Activated T-cell treated with anti-CD3 and anti-CD28 coated beads for 48 hours (primary cell): Measurements from ENCODE around the gene NCKAP5L.
A peak's percentile ranks its signal among the peaks of the same experiment; 100 is the strongest.
"Not testable (repeated sequence)": the region's sequence is repeated elsewhere in the genome, so short reads cannot be mapped to it uniquely, and the experiment has no call there.

Experiments used
- DNase-seq: peaks from one replicate; pipeline ENCODE4 v3.0.0-alpha.2; 2020; ENCODE audit warnings: low read depth

The NCKAP5L gene, protein sequence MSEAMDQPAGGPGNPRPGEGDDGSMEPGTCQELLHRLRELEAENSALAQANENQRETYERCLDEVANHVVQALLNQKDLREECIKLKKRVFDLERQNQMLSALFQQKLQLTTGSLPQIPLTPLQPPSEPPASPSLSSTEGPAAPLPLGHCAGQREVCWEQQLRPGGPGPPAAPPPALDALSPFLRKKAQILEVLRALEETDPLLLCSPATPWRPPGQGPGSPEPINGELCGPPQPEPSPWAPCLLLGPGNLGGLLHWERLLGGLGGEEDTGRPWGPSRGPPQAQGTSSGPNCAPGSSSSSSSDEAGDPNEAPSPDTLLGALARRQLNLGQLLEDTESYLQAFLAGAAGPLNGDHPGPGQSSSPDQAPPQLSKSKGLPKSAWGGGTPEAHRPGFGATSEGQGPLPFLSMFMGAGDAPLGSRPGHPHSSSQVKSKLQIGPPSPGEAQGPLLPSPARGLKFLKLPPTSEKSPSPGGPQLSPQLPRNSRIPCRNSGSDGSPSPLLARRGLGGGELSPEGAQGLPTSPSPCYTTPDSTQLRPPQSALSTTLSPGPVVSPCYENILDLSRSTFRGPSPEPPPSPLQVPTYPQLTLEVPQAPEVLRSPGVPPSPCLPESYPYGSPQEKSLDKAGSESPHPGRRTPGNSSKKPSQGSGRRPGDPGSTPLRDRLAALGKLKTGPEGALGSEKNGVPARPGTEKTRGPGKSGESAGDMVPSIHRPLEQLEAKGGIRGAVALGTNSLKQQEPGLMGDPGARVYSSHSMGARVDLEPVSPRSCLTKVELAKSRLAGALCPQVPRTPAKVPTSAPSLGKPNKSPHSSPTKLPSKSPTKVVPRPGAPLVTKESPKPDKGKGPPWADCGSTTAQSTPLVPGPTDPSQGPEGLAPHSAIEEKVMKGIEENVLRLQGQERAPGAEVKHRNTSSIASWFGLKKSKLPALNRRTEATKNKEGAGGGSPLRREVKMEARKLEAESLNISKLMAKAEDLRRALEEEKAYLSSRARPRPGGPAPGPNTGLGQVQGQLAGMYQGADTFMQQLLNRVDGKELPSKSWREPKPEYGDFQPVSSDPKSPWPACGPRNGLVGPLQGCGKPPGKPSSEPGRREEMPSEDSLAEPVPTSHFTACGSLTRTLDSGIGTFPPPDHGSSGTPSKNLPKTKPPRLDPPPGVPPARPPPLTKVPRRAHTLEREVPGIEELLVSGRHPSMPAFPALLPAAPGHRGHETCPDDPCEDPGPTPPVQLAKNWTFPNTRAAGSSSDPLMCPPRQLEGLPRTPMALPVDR (N-terminal part only)

DNA sequence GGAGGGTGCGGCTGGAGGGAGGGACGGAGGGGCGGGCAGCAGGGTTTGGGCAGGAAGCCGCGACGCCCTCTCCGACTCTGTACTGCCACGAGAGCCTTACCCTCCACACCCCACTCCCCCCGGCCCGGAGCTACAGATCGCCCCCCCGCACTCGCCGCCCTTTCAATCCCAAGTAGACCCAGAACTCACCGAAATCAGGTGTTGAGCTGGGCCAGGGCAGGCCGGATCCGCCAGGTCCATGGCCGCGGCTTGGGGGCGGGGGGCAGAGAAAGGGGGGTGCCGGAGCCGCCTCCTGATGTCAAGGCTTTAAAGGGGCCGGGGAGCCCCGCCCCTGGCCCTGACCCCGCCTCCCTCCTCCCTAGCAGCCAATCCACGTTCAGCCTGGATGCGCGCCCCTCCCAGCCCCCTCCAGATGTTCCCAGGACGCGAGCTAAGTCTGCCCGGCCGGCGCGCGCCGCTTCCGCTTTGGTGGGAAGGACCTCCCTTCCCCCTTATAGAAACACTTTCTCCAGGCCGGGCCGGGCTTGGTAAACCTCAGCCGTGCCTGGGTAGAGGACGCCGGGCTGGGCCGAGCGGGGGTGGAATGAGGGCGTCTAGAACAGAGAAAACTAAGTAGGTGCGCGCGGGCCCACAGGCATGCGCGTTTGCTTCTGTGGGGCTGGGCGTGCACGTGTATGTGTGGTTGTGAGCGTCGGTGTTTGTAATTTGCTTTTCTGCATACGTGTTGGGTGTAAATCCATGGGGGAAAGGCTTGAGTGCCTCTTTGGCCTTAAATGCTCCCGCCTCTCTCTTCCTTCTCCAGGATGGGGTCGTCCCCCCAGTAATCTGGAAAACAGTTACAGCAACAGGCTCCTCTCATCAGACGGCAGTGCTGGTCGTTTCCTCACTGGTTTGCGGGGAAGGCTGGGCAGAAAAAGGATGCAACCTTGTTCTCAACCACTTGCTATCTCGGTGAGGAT is at the start of gene NCKAP5L:
NCKAP5L (minus strand) TSS at position 281 of the 959 bp plus-strand sequence. CDS start 24,369 bp downstream, outside the sequence.
- DNase-seq, result peak; percentile 91

DNA sequence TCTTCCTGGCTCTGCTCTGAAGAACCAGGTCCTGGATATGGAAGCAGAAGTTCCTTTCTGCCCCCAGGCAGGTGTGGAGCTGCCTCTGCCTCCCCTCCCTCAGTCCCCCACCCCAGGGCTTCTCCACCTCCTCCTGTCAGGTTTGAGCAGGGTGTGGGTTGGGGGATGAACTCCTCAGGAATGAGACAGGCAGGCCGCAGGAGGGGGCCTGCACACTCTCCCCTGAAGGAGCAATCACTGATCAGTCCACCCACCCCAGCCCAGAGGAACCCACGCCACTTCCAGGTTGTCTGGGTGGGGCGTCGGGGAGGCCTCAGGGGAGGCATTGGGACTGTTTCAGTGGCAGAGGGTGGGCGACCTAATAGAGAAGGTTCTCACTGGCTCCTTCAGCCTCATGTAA is 48.9 kb upstream of the NCKAP5L start:
- no peak for DNase-seq

DNA sequence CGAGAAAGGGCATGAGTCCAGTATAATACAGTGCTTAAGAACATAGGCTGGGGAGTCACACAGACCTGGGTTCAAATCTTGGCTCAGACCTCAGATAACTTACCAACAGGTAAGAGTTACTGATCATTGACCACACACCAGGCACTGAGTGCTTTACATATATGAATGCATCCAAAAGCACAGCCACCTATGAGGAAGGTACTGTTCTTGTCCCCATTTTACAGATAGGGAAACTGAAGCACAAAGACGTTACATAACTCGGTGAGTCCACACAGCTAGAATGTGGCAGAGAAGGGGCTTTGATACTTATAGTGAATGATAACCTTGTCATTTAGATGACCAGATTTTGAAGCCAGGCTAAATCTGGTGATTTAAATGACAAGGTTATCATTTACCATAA is 47.9 kb upstream of the NCKAP5L start:
- no peak for DNase-seq

DNA sequence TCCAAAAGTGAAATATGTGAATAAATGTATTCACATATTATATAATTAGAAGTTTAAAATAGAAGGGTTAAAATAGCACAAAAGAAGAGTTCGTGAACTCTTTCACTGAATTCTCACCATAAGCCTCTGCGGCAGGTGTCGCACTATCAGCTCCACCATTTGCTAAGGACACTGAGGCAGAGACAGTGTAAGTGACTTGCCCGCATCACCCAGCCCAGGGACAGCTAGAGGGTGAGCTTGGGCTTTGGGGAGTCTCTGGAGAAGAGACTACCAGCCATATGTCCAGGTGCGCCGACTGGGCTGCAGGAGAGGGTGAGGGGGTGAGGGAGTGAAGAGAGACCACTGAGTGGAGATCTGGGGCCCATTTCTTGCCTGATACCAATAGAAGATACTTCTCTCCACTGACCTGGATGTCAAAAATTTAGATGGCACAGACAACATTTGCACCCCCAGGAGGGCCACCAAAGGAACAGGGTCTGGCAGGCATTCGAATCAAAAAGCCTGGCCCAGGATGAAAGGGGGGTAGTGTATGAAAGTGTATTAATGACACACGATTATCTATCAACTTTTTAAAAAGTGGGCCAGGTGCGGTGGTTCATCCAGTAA is 47.0 kb upstream of the NCKAP5L start:
- no peak for DNase-seq

DNA sequence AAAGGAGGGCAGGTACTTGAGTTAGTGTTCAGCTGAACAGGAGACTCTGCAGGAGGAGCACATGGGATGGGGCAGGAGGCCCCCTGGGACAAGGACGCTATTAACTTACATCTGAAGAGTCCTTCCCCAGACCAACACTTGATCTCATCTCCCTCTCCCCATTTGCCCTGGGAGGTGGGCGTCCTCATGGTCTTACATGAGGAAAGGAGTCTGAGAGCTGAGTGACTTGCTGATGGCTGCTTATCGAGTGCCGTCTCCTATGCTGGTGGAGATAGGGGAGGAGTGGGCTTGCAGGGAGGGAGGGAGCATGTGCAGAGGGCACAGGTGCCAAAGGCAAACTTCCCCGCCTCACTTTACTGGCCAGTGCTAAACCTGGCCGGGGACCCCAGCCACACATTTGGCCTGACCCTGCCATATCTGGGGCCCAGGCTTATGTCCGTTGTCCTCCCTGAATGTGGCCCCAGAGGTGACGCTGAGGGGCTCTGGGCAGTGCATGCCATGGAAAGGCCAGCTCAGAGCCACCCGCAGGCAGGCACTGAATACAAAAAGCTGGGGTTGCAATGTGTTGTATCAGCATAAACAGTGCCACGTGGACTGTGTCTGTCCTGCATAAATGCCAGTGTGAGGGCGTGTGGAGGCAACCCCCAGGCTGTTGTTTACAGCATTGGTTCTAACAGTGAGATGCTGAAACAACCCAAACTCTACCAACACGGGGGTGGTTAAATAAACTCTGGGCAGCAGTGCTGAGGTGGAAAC is 46.1 kb upstream of the NCKAP5L start:
- DNase-seq, result no peak

DNA sequence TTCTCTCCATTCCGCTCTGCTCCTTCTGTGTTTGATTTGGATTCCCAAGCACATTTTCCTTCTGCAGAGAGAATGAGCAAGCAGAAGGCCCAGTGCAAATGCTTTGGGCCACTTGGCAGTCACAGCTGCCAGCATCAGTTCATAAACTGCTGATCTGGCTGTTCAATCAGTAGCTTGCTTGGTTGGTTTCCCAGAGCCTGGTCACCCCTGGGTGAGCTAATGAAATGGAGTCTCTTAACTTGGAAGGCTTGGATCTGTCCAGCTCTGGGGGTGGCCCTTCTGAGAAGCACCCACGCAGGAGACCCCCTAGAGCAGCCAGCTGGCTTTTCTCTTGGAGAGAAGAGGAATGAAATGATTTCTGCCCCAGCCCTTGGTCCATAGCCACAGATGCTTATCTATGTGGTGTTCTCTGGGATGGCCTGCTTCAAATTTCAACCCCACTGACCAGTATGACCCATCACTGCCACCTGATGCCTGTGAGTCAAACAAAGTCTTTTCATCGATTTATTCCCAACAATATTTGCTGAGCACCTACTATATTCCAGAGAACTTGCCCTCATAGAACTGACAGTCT is 45.2 kb upstream of the NCKAP5L start:
- DNase-seq, result no peak

DNA sequence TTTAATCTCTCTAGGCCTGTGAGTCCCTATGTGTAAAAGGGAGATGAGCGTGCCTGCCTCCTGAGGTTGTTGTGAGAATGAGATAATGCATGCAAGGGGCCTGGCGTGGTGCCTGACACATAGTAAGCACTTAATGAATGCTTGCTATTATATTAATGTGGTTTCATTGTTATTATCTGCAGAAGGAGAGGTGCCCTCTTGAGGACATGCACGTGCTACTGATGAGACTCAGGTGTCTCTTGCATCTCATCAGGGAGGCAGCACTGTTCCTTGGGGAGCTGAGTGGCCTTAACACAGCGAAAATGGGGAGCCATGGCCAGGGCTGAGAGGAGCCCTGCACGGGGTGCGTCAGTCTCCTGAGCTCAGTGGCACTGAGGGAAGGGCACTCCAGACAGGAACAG is 44.6 kb upstream of the NCKAP5L start:
- DNase-seq, result no peak

DNA sequence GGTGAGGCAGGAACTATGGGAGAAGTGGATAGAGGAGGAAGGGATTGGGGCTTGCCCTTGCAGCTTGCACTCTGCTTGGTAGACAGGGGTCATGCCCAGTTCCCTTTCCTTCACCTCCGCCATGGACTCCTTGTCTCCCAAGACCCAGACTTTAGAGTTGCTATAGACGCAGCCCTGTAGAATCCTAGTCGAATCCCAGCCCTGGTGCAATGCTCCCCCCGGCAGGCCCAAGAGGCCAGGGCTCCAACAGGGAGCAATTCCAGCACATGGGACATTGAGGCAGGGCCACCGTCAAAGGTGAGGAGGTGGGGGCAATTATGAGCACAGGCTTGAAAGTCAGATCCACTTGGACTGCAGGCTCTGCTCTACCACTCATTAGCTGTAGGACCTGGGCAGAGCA is 44.2 kb upstream of the NCKAP5L start:
- DNase-seq, result no peak

DNA sequence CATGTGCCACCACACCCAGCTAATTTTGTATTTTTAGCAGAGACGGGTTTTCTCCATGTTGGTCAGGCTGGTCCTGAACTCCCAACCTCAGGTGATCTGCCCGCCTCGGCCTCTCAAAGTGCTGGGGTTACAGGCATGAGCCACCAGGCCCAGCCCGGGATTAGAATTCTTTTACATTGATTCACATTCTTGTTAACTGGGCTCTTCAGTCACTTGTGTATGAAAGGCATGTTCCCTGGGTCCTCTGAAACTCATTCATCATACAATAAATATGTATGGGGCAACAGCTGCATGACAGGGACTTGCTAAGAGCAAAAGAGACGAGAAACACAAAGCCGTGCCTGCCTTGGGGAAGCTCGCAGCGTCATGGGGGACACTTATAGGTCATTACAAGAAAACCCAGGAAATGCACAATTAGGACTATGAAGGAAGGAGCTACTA is 43.6 kb upstream of the NCKAP5L start:
- DNase-seq, result not testable (repeated sequence)

DNA sequence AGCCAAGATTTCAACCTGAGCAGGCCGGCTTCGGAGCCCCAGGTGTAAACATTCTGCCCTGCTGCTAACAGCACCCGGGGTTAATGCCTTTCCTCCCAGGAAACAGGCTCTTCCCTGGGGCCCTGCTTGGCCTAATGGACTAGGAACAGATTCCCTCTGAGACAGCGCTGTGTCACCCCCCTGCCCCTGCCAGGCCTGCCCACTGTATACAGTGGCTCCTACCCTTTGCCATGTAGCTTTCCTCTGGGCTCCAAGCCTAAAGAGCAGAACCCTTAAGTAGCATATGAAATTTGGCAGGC is 43.0 kb upstream of the NCKAP5L start:
- no peak for DNase-seq

DNA sequence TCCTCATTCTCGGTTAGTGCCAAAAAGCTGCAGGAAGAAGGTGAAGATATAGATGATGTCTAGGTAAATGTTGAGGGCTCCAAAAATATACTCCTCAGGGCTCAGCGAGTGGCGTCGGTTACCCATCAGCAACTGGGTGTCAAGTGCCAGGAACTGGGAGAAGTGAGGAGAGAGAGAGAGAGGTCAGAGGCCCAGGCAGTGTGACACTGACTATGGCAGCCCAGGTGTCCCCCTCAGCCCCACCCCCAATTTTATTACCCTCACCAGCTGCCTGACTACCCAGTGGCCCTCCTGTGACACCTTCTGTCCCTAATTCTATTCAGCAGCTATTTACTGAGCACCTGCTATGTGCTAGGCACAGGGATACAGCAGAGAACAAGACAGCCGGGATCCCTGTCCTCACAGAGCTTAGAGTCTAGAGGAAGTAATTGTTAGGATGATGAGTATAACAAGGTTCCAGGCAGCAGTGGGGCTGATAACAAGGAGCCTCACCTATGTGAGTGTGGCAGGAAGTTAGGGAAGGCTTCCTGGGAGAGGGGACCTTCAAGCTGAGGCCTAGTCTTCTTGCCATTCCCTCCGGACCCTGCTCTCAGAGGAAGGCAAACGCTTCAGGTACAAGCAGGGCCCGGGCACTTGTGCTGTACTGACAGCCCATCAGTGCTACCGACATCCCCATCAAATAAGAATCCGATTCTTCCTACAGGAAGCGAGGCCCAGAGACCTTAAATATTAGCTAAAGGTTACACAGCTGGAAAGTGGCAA is 42.5 kb upstream of the NCKAP5L start:
- DNase-seq, result no peak

DNA sequence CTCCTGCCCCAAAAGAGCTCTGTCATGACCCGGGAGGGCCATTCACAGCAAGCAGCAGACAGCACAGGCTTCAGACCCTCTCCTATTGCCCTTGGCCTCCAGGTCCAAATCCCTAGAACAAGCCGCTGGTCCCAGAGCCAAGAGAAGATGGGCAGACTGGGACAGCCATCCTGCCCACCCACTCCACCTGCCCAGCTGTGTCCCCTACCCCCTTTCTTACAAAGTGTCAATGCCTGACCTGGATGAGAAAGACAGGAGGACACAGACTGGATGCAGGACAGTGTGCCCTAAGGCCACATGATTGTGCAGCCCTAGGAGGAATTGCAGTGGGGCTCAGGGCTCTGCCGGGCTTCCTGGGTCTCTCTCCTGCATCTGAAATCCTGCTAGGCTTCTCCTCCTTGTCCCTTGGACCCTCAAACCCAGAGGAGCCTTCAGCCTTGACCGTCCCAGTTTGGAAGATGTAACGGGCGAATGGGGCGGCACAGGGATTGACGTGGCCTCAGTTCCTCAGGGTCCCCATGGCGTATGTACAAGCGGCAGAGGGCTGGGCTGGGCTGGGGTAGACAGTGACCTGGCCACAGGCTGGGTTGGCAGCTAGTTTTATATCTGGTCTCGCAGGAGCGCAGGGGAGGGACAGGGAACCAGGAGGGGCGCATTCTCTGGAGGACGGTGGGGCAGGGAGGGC is 41.7 kb upstream of the NCKAP5L start:
- no peak for DNase-seq

DNA sequence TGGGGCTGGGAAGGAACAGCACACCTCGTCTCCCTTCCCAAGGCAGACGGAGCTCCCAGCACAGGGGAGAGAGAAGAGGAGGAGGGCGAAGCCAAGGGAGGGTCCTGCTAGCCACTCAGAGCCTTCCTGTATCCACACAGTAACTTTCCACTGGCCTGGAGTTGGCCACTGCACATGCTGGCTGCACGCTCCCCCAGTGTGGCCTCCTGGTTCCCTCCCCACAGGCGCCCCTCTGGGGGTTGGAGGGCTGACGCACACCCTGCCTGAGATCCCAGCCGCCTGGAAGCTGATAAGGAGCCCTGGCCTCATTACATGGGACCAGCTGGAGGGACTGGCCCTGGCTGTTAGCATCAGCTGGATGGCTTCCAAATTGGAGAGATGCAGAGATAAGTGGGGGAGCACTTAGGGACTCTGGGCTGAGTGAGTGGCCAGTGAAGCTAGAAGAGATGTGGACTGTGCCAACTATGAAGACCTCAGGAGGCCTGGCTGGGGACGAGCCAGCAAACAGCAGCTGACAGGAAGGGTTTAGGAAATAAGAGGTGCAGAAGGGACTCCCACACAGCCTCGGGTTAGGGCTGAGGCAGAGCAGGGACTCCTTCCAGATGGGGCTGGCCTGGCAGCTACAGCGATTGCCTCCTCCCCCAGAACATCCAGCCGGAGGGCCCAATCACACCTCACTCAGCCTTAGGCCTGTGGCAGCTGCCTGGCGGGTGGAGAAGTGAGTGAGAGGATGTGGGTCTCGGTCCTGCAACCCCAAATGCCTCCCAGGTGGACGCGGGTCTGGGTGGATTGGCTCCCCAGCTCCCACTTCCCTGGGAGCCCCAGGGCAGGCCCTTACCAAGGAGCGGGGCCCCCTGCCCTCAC is 41.0 kb upstream of the NCKAP5L start:
- DNase-seq, result no peak

DNA sequence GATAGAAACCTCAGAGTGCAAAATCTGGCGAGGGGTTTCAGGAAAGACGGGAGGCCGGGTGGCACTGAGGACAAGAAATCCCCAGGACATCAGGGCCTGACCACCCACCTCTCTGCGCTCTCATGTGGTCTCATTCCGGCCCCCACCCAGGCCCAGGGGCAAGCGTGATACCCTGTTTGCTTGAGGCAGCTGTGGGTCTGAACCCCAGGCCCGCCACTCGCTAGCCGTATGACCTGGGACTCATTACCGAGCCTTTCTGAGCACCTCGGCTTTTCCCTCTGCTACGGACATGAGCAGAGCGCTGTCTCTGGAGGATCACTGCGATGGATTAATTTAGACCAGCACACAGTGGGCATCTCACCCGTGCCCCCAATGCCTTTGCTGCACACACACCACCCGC is 40.2 kb upstream of the NCKAP5L start:
- DNase-seq, result no peak

DNA sequence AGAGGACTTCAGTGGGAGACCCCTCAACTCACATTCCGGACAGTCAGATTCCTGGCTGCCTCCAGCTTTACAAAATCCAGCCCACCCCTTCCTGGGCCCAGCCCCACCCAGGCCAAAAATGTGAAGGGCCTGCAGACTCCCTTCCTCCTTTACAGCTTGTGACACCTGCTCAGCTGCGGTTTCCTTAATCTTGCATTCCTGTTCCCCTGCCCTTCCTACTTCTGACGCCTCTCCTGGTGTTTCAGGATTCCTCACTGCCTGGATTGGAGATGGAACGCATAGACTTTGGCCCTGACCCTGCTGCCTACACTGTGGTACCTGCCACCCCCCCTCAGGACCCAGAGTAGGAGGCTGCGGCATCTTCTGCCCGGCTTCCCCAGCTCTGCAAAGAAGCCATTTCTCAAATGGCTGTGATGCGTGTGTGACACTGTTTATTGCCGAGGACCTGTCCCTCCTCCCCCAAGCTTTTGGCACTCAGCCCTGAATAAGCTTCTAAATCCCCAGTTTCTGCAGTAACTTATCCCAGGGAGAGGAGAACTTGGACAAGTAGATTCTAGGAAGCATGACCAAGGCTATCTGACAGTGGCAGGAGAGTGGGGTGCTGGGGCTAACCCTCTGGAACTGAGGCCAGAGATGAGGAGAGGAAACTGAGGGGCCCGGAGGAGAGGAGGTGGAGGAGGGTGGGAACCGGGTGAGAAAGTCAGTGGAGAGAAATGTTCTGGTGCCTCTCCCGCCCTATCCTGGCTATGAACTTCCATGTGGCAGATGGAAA is 39.5 kb upstream of the NCKAP5L start:
- DNase-seq, result no peak

DNA sequence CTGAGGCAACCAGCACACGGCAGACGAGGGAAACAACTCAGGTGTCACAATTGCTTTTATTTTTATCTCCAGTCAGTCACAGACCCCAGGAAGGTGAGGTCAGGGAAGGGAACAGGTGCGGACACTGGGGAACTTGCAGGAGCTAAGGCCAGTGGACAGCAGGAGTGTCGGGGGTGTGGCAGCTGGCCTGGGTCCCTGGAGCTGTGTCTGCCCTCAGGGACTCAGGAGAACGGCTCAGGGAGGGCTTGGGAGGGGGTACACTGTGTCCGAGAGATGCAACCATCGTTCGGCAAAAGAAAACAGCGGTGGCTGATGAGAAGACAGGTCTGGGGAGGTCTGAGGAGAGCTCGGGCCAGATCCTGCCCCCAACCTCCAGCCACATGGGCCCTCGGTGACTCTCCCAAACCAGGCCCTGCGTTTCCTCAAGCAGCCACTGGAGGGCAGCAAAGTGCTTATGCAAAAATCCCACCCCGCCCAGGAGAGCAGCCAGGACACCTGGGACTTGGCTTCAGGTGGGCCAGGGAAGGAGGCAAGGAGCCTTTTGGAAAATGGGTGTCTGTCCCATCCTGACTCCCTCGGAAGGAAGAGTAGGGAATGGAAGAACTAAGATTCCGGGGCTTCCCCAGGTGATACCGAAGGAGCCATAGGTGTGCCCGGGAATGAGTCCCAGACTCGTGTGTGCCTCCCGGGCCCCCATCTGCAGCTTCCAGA is 38.8 kb upstream of the NCKAP5L start:
- peak; percentile 67 for DNase-seq
